Stimulated activated CD8-positive, alpha-beta memory T cell treated with anti-CD3 and anti-CD28 coated beads, Interleukin-4, amount 100 ng/mL, for 1 hour (primary cell): ENCODE results near the gene VPS37D.
"Not testable (repeated sequence)": the region's sequence is repeated elsewhere in the genome, so short reads cannot be mapped to it uniquely, and the experiment has no call there.

Experiments
- DNase-seq, 2 donors: peaks; one replicate each; pipeline ENCODE4 v3.0.0-alpha.2; 2020; ENCODE audit warnings: low read depth in 2 of 2, low spot score in 1 of 2

VPS37D gene

DNA sequence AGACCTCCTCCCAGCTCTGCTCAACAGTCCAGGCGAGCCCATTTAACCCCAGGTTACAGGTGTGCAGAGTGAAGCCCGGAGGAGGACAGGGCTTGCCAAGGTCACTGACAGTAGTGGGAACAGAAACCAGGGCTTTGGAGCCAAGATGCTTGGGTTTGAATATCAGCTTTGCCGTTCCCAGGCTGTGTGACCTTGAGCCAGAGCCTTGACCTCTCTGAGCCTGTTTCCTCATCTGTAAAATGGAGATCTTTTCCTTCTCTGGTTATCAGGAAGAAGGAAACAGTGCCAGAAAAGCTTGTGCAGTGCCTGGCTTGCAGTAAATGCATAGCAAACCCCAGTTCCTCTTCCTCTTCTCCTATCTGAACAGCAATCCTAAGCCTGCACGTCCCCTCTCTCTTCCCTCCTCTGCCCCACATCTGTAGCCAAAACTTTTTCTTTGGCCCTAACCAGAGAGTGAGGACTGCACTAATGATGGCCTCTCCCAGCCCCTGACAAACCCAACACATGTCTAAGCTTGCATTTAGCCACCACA is 21.9 kb upstream of the VPS37D start:
- DNase-seq: no peak

DNA sequence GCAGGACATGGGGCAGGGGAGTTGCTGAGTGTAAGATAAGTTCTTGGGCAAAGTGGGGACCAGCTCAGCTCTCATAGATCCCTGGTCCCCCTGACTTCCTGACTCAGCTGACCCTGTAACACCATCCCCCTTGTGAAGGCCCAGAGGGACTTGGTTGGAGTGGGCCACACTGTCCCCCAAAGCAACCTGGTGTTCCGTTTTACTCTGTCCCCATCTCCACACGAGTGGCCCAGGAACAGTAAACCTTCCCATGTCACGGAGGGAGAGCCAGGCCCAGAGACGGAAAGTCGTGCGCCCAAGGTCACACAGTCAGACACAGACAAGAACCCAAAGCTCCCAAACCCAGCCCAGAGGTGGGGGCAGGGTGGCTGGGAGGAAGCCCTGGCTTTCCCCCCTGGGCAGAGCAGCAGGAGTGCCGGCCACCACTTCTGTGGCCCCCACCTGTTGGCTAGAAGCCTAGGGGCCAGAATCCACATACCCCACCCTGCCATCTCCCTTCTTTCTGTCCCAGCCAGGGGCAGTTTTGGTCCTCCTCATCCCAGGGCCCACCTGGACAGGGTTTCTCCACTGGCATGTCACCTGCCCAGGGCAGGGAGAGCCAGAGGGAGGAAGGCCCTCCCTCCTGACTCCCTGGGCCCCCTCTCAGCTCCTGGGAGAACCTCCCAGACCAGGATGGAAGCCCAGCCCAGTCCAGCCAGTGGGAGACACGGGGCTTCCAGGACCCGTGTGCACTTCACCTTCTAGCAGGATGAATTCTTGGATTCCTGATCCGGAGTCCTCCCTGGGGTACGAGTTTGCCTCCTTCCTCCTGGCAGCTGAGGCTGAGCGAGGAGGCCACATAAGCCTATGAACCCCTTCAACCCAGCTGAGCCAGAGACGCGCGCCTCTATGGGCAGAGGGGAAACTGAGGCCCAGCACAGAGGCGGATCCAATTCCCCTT is 20.6 kb upstream of the VPS37D start:
- no peak for DNase-seq

DNA sequence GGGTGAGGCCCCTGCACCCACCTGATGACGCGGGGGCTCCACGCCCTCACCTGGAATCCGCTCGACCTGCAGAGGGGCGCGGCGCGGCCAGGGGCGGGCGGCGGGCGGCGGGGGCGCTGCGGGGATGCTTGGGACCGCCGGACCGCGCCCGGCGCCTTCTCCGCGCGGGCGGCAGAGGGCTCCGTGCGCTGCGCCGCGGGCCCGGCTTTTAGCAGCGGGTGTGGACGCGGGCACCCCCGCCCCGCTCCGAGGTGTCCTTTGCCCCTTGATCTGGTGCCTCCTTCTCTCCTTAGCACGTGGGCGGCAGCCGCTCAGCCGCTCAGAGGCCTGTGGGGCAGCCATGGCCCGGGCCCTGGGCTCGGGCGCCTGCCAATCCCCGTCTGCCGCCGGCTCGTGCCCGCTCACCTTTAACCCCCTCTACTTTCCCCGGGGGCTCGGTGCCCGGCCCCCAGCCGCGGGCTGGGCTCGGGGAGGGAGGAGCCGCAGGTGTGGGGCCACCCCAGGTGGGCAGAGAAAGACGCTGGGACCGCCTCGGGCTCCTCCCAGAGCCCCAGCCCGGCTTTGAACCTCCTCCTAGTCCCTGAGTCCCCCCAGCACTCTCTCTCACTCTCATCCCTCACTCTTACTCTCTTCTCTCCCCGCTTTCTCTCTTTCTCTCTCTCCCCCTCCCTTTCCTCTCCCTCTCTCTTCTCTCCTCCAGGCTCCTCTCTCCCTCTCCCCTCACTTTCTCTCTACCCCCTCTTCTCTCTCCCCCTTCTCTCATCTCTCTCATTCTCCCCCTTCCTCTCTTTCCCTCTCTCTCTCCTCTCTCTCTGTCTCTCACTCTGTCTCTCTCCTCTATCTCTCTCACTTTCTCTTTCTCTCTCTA is 19.7 kb upstream of the VPS37D start:
- no peak for DNase-seq

DNA sequence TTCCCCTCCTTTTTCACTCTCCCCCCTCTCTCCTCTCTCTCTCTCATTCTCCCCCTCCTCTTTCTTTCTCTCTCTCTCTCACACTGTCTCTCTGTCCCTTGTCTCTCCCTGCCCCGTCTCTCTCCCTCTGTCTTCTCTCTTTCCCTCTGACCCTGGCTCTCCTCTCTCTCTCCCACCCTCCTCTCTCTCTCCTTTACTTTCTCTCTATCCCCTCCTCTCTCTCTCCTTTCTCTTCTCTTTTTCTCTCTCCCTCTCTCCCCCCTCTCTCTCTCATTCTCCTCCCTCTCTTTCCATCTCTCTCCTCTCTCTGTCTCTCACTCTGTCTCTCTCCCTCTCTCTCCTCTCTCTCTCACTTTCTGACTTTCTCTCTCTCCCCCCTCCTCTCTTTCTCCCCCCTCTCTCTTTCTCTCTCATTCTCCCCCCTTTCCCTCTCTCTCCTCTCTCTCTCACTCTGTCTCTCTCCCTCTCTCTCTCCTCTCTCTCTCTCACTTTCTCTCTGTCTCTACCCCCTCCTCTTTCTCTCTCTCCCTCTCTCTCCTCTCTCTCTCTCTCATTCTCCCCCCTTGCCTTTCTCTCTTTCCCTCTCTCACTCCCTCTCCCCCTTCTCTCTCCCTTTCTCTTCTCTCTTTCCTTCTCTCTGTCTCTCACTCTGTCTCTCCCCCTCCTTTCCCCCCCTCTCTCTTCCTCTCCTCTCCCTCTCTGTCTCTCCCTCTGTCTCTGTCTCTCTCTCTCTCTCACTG is 18.9 kb upstream of the VPS37D start:
- no peak for DNase-seq

DNA sequence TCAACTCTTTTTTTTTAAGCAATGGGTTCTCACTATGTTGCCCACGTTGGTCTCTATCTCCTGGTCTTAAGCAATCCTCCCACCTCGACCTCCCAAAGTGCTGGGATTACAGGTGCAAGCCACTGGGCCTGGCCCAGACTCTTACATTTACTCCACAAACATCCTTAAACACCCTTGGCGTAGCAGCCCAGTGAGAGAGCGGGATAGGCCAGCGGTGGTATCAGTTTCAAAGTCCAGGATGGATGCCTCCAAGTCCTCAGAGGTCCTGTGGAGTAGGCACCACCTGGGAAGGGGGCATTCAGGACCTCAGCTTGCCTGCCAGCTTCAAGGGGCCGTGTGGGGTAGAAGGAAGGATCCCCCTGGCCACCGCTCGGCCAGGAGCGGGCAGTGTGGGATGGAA is 18.1 kb upstream of the VPS37D start:
- no peak for DNase-seq

DNA sequence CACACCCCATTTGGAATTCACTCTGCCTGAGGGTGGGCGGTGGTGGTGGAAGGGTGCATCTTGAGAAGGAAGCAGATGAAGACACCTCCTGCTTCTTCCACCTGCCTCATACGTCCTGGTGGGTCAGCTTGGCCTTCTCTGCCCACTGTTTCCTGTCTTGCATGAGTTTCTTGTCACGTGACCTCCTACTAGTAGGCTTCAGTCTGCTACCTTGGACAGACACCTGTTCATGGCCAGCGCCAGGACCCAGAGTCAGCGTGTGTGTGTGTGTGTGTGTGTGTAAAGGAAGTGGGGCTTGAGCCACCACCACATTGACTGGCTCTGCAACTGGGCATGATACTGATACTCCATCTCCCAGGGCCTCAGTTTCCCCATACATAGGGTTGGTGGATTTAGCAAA is 17.1 kb upstream of the VPS37D start:
- DNase-seq: no peak

DNA sequence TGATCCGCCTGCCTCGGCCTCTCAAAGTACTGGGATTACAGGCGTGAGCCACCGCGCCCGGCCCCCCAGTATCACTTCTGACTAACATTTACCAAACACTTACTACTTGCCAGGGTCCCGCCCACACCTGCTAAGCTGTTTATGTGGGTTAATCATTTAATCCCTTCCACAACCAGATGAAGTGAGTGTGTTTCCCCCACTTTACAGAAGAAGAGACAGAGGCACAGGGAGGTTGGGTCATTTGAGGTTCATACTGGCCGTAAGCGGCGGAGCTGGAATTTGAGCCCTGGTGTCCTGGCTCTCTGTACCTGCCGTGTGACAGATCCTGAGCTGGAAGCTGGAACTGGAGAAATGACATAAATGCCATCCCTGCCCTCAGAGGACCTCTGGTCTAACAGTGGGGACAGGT is 15.1 kb upstream of the VPS37D start:
- no peak for DNase-seq

DNA sequence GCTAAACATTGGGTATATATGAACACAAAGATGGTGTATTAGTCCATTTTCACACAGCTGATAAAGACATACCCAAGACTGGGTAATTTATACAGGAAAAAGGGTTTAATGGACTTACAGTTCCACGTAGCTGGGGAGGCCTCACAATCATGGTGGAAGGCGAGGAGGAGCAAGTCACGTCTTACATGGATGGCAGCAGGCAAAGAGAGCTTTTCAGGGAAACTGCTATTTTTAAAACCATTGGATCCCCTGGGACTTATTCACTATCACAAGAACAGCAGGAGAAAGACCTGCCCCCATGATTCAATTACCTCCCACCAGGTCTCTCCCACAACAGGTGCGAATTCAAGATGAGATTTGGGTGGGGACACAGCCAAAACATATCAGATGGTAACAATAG is 12.3 kb upstream of the VPS37D start:
- not testable (repeated sequence) for DNase-seq

DNA sequence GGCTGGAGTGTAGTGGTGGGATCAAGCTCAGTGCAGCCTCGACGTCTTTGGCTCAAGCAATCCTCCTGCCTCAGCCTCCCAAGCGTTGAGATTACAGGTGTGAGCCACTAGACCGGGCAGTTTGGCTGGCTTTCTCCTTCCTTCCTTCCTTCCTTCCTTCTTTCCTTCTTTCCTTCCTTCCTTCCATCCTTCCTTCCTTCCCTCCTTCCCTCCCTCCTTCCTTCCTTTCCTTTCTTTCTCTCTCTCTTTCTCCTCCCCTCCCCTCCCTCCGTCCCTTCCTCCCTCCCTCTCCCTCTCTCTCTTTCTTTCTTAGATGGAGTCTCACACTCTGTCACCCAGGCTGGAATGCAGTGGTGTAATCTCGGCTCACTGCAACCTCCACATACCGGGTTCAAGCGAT is 7.6 kb upstream of the VPS37D start:
- no peak for DNase-seq

DNA sequence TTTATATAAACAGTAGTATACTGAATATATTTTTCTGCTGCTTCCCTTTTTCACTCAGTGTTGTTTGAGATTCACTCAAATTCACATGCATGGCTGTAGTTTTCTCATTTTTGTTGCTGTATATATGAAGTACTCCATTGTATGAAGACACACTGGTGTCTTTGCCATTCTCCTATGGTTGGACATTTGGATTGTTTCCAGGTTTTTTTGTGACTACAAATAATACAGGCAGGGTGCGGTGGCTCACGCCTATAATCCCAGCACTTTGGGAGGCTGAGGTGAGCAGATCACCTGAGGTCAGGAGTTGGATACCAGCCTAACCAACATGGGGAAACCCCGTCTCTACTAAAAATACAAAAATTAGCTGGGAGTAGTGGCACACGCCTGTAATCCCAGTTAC is 7.0 kb upstream of the VPS37D start:
- DNase-seq: not testable (repeated sequence)

DNA sequence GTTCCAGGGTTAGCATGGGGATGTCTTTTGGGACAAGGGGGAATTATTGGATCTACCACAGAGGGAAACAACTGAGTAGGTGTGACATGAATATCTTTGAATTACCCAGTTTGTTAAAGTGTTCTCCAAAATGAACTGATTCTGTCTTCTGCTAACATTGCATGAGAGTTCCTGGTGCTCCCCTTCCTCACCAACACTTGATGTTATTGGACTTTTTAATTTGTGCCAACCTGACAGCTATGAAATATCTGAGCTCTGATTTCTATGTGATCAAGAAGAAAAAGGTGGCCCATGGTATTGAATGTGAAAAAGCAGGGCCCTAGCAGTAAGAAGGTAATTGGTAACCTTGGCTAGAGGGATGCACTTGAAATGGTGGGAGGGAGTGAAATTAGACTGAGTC is 4.6 kb upstream of the VPS37D start:
- DNase-seq: no peak

DNA sequence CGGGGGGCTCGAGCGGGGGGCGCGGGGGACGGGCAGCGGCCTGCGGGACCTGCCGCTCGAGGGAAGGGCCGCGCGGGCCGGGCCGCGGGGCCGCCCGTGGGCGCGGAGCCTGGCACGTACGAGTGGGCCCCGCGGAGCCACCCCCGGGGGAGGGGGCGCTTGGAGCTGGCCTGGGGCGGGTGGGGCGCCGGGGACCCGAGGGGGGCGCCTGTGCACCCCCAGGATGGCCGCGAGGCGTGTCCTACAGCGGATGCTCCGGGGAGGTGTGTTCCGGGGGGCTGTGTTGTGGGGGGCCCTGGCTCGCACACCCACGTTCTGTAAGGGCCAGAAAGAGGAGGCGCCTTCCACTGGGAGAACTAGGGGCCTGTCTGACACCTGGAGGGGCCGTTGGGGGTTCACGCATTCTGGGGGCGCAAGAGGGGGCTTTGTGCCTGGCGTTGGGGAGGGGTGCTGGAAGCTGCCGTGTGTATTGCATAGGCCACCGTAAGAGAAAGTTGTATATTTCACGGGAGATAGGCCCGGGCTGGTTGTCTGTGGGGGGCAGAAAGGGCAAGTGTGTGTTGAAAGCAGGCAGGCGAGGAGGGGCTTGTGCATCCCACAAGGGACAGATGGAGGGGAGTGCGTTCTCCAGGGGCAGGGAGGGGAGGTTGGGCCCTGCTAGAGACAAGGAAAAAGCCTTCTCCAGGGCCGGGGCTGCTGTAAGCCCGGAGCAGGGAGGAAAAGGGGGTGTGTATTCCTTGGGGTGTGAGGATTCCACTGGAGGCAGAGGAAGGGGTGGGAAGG is 663 bp downstream of the VPS37D start:
- DNase-seq: no peak

DNA sequence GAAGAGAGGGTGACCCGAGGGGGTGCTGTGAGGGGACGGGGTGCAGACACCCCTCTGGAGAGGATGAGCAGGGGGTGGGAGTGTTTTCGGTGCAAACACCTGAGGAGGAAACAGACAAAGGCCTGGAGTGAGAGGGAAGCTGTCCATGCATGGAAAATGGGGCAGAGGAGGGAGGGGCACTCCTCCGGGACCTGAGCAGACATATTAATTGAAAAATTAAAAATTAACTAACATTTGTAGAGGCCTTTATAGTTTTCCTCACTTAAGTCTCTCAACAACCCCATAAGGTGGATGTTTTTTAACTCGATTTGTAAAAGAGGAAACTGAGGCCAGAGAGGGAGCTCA is 1.2 kb downstream of the VPS37D start:
- no peak for DNase-seq

DNA sequence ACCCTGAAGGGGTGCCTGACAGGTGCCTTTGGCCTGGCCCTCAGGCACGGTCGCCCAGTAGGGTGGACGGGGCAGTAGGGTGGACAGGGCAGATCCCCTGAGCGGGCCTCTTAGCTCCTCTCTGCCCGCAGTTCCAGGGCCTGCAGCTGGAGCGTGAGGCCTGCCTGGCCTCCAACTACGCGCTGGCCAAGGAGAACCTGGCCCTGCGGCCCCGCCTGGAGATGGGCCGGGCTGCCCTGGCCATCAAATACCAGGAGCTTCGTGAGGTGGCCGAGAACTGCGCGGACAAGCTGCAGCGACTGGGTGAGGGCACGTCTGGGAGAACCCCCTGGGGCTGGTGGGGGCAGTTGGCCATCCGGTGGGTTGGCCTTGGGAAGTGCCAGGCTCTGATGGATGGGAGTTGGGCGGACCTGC is 1.7 kb downstream of the VPS37D start:
- no peak for DNase-seq

DNA sequence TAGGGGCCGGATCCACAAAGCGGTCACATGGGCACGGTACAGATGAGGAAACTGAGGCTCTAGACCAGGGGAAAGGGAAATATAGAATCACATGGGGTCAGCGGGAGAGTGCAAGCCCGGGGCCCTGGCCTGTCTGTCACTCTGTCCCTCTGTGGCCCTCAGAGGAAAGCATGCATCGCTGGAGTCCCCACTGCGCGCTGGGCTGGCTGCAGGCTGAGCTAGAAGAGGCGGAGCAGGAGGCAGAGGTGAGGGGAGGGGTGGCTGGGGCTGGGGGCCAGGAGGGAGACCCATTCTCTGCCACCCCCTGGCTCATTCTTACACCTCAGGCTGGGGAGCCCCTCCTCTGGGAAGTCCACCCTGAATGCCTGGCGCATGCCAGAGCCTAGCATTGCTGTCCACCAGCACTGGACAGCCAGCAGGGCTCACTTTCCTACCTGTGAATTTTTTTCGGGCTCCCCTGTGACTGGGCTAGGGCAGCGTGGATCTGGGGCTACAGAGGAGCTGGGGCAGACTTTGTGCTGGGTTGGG is 2.3 kb downstream of the VPS37D start:
- DNase-seq: no peak

DNA sequence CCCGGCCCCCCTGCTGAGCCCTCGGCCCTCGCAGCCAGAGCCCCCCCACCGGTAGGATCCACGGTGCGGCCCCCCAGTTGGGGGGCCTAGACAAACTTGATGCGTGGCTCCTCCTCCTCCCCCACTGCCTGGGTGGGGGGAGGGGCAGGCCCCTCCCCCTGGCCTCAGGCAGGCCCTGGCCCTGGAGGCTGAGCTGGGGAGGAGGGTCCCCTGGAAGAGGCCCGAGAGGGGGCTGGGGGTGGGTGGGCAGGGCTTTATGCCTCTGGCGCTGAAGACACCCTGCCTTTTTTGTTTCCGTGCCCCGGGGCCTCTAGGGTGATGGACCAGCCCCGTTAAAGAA is 3.7 kb downstream of the VPS37D start:
- no peak for DNase-seq

DNA sequence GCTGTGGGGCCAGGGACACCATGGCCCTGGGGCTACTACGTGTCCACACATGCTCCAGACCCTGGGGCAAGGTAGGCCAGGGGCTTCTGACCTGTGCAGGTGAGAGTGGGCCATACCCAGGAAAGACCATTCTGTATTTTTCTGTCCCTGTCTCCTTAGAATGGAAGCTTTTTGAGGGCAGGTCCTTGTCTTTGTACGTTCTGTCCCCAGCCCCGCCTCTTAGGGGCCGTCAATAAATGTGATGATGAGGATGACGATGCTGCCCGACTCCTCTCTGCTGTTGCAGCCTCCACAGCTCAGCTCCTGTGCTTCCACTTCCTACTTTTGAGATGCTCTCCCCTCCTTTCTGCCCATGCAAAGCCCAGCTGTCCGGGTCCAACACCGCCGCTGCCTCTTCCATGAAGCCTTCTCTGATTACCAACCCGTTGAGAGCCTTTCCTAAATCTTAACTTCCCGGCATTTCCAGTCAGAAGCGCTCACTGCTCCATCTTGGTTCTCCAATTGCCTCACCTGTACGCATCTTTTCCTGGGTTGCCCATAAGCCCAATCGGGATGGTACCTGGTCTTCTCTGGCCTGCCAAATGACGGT is 4.3 kb downstream of the VPS37D start:
- DNase-seq: no peak

DNA sequence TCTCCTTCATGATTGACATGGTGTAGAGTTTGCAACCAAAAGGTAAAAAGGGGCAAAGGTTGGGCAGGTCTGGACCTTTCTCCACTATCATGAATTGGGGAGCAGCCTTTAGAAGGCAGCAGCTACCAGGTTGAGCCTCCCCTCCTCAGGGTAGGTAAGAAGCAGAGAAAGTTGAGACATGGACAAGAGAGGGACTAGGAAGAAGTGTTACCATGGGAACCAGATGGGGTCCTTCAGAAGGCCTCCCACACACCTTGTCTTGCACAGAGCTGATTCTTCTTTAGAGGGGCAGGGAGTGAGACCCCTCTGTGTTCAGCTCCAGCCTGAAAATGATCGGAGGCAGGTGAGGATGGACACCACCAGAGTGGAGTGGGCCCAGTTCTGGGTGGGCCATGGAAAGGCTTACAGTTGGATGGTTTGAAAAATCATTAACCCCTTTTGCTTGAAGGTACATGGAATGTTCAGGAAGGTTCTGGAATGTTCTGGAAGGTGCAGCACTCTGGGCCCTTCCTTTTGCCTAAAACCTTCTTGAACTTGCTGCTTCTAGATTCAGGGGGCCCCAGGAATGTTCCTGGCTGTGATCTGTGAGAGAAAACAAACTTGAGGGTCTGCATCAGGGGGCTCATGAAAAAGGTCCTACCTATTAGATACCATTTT is 7.0 kb downstream of the VPS37D start:
- no peak for DNase-seq

DNA sequence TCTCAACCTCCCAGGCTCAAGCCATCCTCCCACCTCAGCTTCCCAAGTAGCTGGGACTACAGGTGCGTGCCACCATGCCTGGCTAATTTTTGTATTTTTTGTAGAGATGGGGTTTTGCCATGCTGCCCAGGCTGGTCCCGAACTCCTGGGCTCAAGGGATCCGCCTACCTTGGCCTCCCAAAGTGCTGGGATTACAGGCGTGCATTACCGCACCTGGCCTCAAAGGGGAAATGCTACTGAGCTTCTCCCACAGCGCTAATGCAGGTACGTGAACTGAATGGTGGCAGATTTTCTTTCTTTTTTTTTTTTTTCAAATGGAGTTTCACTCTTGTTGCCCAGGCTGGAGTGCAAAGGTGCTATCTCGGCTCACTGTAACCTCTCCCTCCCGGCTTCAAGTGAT is 8.4 kb downstream of the VPS37D start:
- not testable (repeated sequence) for DNase-seq

DNA sequence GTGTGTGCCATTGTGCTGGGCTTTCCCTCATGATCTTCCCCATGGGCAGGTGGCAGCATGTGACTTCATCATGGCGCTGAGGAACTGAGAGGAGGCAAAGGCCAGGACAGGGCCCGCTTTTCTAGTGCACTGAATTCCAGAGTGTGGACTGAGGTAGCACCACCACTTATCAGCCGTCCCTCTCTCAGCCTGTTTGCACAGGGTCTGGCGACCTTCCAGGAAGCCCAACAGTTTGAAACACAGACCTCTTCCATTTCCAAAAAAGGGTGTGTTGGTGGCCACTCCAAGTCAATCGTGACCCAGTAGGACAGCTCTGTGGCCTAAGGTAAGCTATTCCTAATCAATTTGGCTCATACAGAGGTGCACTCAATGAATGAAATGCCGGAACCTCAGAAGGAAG is 11.2 kb downstream of the VPS37D start:
- DNase-seq: no peak
